ENCODE results near the gene IL1RL2. TPM values are rescaled to one million over a fixed set of nuclear protein-coding genes. Genes with fewer than 3 reads are reported as not detected.

The IL1RL2 gene
- total and polyA plus RNA-seq, 9 donors = 0.24 to 2.0 (median 1.2) TPM; not detected in 3

DNA sequence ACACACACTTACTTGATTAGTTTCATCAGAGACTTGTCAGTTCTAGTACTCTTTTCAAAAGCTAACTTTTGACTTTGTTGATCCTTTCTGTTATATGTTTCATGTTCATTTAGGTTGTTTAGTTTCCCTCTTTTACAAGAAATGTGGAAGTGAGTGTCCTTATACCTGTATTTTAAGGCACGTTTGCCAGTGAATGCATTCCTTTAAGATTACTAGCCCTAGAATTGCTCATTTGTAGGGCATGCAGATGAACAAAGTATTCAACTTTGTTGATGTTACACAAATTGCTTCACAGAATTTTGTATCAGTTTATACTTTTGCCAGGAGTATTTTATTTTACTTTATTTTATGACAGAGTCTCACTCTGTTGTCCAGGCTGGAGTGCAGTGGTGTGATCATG, 6.3 kb downstream of the IL1RL2 start:
- DNase-seq = no peak
- Histone ChIP-seq H3K9me3 (no peaks in the 10 kb centered on the region), H3K4me1 (ENCODE audit: insufficient read depth) (no peaks in the 10 kb centered on the region), H3K4me3 (no peak overlapping the region), H3K36me3 (no peaks in the 10 kb centered on the region), H3K27ac (no peak overlapping the region), H3K27me3 (no peaks in the 10 kb centered on the region)
- TF ChIP-seq, protein P1, sequence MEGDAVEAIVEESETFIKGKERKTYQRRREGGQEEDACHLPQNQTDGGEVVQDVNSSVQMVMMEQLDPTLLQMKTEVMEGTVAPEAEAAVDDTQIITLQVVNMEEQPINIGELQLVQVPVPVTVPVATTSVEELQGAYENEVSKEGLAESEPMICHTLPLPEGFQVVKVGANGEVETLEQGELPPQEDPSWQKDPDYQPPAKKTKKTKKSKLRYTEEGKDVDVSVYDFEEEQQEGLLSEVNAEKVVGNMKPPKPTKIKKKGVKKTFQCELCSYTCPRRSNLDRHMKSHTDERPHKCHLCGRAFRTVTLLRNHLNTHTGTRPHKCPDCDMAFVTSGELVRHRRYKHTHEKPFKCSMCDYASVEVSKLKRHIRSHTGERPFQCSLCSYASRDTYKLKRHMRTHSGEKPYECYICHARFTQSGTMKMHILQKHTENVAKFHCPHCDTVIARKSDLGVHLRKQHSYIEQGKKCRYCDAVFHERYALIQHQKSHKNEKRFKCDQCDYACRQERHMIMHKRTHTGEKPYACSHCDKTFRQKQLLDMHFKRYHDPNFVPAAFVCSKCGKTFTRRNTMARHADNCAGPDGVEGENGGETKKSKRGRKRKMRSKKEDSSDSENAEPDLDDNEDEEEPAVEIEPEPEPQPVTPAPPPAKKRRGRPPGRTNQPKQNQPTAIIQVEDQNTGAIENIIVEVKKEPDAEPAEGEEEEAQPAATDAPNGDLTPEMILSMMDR (IDR thresholded peaks at IDR 0.05) = no peak
- TF ChIP-seq POLR2A (IDR thresholded peaks at IDR 0.05) = no peak
- no peak for TF ChIP-seq EP300 (IDR thresholded peaks at IDR 0.05)
- WGBS, 3 donors = 53 to 70% (median 69%) methylated on average over 1 of the region's 1 CpG
- intact Hi-C loops (cut with DNase I) = no loop called here

DNA sequence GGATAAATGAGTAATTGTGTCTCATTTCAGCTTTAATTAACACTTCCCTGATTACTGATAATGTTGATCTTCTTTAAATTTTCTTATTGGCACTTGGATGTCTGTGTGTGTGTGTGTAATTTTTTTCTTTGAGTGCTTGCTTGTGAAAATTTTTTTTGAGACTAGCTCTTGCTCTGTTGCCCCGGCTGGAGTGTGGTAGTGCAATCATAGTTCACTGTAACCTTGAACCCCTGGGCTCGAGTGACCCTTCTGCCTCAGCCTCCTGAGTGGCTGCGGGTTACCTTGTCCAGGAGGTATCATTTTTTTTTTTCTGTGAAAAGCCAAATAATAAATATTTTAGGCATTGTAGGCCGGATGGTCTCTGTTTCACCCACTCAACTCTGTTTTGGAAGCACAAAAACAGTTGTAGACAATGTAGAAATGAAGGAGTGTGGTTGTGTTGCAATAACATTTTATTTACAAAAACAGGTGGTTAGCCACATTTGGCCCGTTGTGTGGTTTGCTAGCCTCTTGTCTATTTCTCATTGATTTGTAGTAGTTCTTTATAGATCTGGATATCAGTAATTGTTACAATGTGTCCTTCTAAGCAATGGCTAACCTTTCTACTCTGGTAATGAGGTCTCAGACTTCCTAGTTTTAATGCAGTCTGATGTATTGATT, 7.9 kb downstream of the IL1RL2 start:
- Histone ChIP-seq H3K27ac (no peak overlapping the region), H3K4me1 (ENCODE audit: insufficient read depth) (no peaks in the 10 kb centered on the region), H3K36me3 (no peaks in the 10 kb centered on the region), H3K9me3 (no peaks in the 10 kb centered on the region), H3K4me3 (no peak overlapping the region), H3K27me3 (no peaks in the 10 kb centered on the region)
- 50 to 73% (median 52%) methylated on average over 5 of the region's 5 CpGs for WGBS, 3 donors
- TF ChIP-seq, protein P1 (IDR thresholded peaks at IDR 0.05) = no peak
- TF ChIP-seq POLR2A (IDR thresholded peaks at IDR 0.05) = no peak
- no peak for TF ChIP-seq EP300 (IDR thresholded peaks at IDR 0.05)
- intact Hi-C loops (cut with DNase I) = no loop called here
- no peak for DNase-seq

DNA sequence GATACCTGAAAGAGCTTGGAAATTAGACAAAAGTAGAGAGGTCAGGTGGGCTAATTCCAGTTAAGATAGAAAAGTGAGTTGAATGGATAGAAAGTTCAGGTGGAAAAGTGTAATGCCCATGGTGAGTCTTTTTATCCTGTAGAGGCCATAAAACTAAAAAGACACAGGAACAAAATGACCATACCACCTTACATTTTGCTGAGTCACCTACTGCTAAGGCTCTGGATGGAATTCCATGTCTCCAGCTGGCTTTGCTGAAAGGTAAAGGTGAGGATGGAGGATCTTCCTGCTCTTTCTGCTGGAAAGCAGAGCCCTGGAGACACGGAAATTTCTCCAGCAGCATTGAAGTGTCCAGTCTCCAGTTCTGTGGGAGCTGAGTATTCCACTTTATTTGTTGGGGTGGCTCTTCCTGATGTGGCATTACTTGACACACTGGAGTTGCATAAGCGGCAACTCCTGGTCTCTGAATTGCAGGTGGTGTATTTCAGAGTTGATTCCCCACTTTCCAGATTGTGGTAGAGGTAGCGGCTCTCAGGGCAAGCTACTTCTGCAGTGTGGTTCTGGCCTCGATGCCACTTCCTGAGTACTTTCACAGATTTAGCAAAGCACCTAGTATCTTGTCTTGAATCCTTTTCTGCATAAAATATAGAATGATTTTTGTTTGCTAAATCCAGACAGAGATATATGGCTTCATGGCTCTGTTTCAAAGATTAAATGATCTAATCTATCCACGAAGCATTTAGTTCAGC, 10.7 kb downstream of the IL1RL2 start:
- TF ChIP-seq, protein P1 (IDR thresholded peaks at IDR 0.05) = no peak
- TF ChIP-seq EP300 (IDR thresholded peaks at IDR 0.05) (no peak), POLR2A (IDR thresholded peaks at IDR 0.05) (no peak)
- DNase-seq = no peak
- intact Hi-C loops (cut with DNase I) = no loop called here
- Histone ChIP-seq H3K4me3 (no peak overlapping the region), H3K27ac (no peak overlapping the region), H3K4me1 (ENCODE audit: insufficient read depth) (no peaks in the 10 kb centered on the region), H3K9me3 (no peaks in the 10 kb centered on the region), H3K36me3 (no peaks in the 10 kb centered on the region), H3K27me3 (no peaks in the 10 kb centered on the region)
- 83 to 94% (median 92%) methylated on average over 5 of the region's 5 CpGs for WGBS, 3 donors

DNA sequence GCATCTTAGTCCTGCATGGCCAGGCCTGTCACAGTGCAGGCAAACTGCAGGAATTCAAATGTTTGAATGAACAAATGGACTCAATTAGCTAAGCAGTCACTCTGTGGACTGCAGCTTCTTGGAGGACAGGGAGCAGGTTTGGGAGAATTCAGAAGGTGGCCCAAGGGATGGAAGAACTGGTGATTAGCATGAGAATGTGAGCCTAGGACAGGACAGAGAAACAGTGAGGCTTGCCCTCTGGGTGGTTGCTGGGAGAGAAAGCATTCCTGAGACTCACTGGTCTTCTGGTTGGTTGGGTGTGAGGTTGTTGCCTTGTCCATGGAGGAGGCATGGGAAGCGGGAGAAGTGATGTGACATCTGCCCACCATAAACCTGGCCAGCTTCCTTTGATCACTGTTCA, 13.7 kb downstream of the IL1RL2 start:
- Histone ChIP-seq H3K27ac (no peak overlapping the region), H3K9me3 (no peaks in the 10 kb centered on the region), H3K27me3 (no peaks in the 10 kb centered on the region), H3K4me1 (ENCODE audit: insufficient read depth) (no peaks in the 10 kb centered on the region), H3K36me3 (no peaks in the 10 kb centered on the region), H3K4me3 (no peak overlapping the region)
- 88 to 100% (median 100%) methylated on average over 1 of the region's 1 CpG for WGBS, 3 donors
- no peak for DNase-seq
- TF ChIP-seq, protein P1 (IDR thresholded peaks at IDR 0.05) = no peak
- TF ChIP-seq EP300 (IDR thresholded peaks at IDR 0.05) (no peak), POLR2A (IDR thresholded peaks at IDR 0.05) (no peak)
- intact Hi-C loops (cut with DNase I) = loop anchor here in 1 of 4 donors (10.0 kb wide), 1 partner anchor 1536 kb away; no protein-coding TSS in a partner anchor

All from ovary (tissue), 9 donors.